HepG2 (cell line): ENCODE results near the gene TMEM214. TPM values are rescaled to one million over a fixed set of nuclear protein-coding genes. Genes with fewer than 3 reads are reported as not detected.
A peak's percentile ranks its signal among the peaks of the same experiment; 100 is the strongest.

Experiments
- ATAC-seq: fragments of 200-7000 bp; cut with Tn5 transposase; 3 replicates; pipeline ENCODE4 v1.9.1; 2020; ENCODE audit warnings: mild to moderate bottlenecking, moderate library complexity
- BruUV-seq: library from RNA; stranded (reverse); fragments of 400-500 nt; replicated peaks from 2 replicates; lab custom pipeline; 2021; lab: Mats Ljungman, UMichigan
- CTCF ChIA-PET: fragments of 300-600 bp; formaldehyde crosslinking; extraction: SDS; loops from one replicate; lab custom pipeline; 2021; ENCODE audit warnings: low total read pairs, inconsistent platforms, low intra/inter-chr PET ratio; lab: Yijun Ruan, JAX
- POLR2A ChIA-PET: fragments of 350-600 bp; sonication (Branson Sonifier 250); formaldehyde crosslinking; loops from one replicate; lab custom pipeline; 2020; ENCODE audit warnings: antibody characterized with exemption, inconsistent platforms; lab: Yijun Ruan, JAX
- DNase-seq: peaks from one replicate; pipeline ENCODE4 v3.0.0-alpha.2; 2015; ENCODE audit warnings: low spot score
- FAIRE-seq: peaks from 3 replicates; lab custom pipeline; 2011; peaks lifted over from hg19 to GRCh38; lab: Jason Lieb, UNC
- H2AFZ ChIP-seq: one replicate; pipeline ENCODE4 v1.6.1; 2011; ENCODE audit warnings: low read length, inconsistent platforms
- H3K27ac ChIP-seq: fragments of 300-600 bp; 3 replicates; pipeline ENCODE4 v1.8.0; 2011; ENCODE audit warnings: mixed run types, mild to moderate bottlenecking, mixed read lengths, low read length, inconsistent platforms; ENCODE audit not compliant: insufficient read depth; ENCODE audit errors: extremely low read length
- H3K27me3 ChIP-seq, 2 experiments: fragments of 200-600 bp in 1 of 2; 2 replicates in 1 of 2; 3 replicates in 1 of 2; pipeline versions ENCODE4 v1.6.0 to v1.8.0; 2011; ENCODE audit warnings: low read length in 2 of 2, mild to moderate bottlenecking in 2 of 2, moderate library complexity in 2 of 2, inconsistent platforms in 1 of 2; ENCODE audit not compliant: insufficient read depth in 2 of 2, control insufficient read depth in 1 of 2
- H3K36me3 ChIP-seq, 2 experiments: fragments of 200-600 bp in 1 of 2; replicated peaks in 1 of 2; 2 replicates in 1 of 2; 3 replicates in 1 of 2; pipeline versions ENCODE4 v1.5.1 to v1.8.0; 2011; ENCODE audit warnings: low read length in 2 of 2, inconsistent platforms in 1 of 2; ENCODE audit not compliant: insufficient read depth in 2 of 2, control insufficient read depth in 1 of 2
- H3K4me1 ChIP-seq: 2 replicates; pipeline ENCODE4 v1.5.1; 2012; ENCODE audit warnings: low read length, inconsistent platforms; ENCODE audit not compliant: insufficient read depth
- H3K4me2 ChIP-seq: 2 replicates; pipeline ENCODE4 v1.6.0; 2011; ENCODE audit warnings: low read depth, low read length, inconsistent platforms
- H3K4me3 ChIP-seq, 3 experiments: fragments of 200-600 bp in 1 of 3; sonication (generic), shearing (Covaris generic) in 1 of 3; replicated peaks in 1 of 3; 2 replicates each; pipeline ENCODE4 v1.5.1; 2011 to 2016; ENCODE audit warnings: low read length in 3 of 3, inconsistent platforms in 2 of 3, low read depth in 2 of 3, mild to moderate bottlenecking in 2 of 3, control low read depth in 1 of 3, mixed read lengths in 1 of 3; ENCODE audit not compliant: insufficient read depth in 1 of 3
- H3K79me2 ChIP-seq: one replicate; pipeline ENCODE4 v1.6.1; 2011; ENCODE audit warnings: low read length, inconsistent platforms; ENCODE audit not compliant: insufficient read depth
- H3K9ac ChIP-seq: 2 replicates; pipeline ENCODE4 v1.6.0; 2011; ENCODE audit warnings: mild to moderate bottlenecking, low read depth, low read length, inconsistent platforms; ENCODE audit not compliant: insufficient read depth
- H3K9me3 ChIP-seq: 2 replicates; pipeline ENCODE4 v1.5.1; 2012; ENCODE audit warnings: mild to moderate bottlenecking, low read length
- H4K20me1 ChIP-seq: 2 replicates; pipeline ENCODE4 v1.6.0; 2011; ENCODE audit warnings: inconsistent platforms, mild to moderate bottlenecking, low read length, moderate library complexity; ENCODE audit not compliant: insufficient read depth
- HNRNPH1 ChIP-seq: fragments of 200-400 bp; formaldehyde crosslinking; optimal IDR thresholded peaks from 2 replicates; pipeline ENCODE3; 2017; ENCODE audit warnings: mild to moderate bottlenecking, low read depth, low read length
- NFYB ChIP-seq: sonication (generic); formaldehyde crosslinking; IDR thresholded peaks from 2 replicates; pipeline ENCODE4 v1.4.0; 2020; ENCODE audit warnings: missing genetic modification reagents
- RFX5 ChIP-seq: IDR thresholded peaks from 2 replicates; pipeline ENCODE4 v1.6.1; 2011; ENCODE audit warnings: low read depth, low read length, improper control_type of control experiment
- ZFP82 ChIP-seq: sonication (generic); formaldehyde crosslinking; IDR thresholded peaks from 2 replicates; pipeline ENCODE4 v1.5.1; 2020; ENCODE audit warnings: mild to moderate bottlenecking, missing genetic modification reagents, borderline replicate concordance
- ZNF124 ChIP-seq: sonication (generic); formaldehyde crosslinking; IDR thresholded peaks from 2 replicates; pipeline ENCODE4 v1.4.0; 2020; ENCODE audit warnings: missing genetic modification reagents
- ZNF282 ChIP-seq: fragments of 450-650 bp; IDR thresholded peaks from 2 replicates; pipeline ENCODE4 v1.6.1; 2018; ENCODE audit not compliant: partially characterized antibody
- ZNF552 ChIP-seq: sonication (generic); formaldehyde crosslinking; IDR thresholded peaks from 2 replicates; pipeline ENCODE4 v1.9.0; 2022; ENCODE audit warnings: missing genetic modification reagents, mild to moderate bottlenecking, borderline replicate concordance
- WGBS: methylation state at CpG from one replicate; pipeline ENCODE4 v1.1.6; 2017; ENCODE audit warnings: low lambda C conversion rate; 5-methylcytosine and 5-hydroxymethylcytosine counted together
- in situ Hi-C: cut with HindIII; loops from 2 replicates; pipeline ENCODE4 v1.10.0; 2017; ENCODE audit warnings: low pct_unique_long_range_greater_than_20kb; ENCODE audit not compliant: extremely low pct_ligation_motif_present
- intact Hi-C: fragments of 100-400 bp; cut with micrococcal nuclease; formaldehyde crosslinking; loops from one replicate; pipeline ENCODE4 v1.10.0; 2022; ENCODE audit not compliant: unreplicated experiment
- polyA plus RNA-seq, 8 experiments: library from polyadenylated mRNA; depleted of rRNA in 3 of 8; stranded (reverse) in 7 of 8; unstranded in 1 of 8; fragments of >200 nt; fragmentation: Illumina TruSeq in 4 of 8; extraction: Trizol in 4 of 8; gene quantifications; 2 replicates each; pipeline versions ENCODE4 v1.2.1 to v1.2.3, GENCODE V29; 2011 to 2016; ENCODE audit warnings: low read depth in 4 of 8, missing spikeins in 1 of 8, mixed read lengths in 1 of 8; ENCODE audit not compliant: insufficient read depth in 1 of 8
- total RNA-seq, 5 experiments: library from RNA; depleted of rRNA; stranded (reverse); fragments of >200 nt; fragmentation: Illumina TruSeq; extraction: Trizol; gene quantifications; 2 replicates each; pipeline ENCODE4 v1.2.3, GENCODE V29; 2016; ENCODE audit warnings: low read depth in 1 of 5
- TF ChIP-seq, protein P1 (sequence below), 2 experiments: sonication (generic) in 1 of 2; formaldehyde crosslinking in 1 of 2; IDR thresholded peaks; 2 replicates each; pipeline versions ENCODE4 v1.4.0 to v1.6.1; 2016 to 2020; ENCODE audit warnings: borderline replicate concordance in 1 of 2, low read depth in 1 of 2, mild to moderate bottlenecking in 1 of 2, missing genetic modification reagents in 1 of 2
- TF ChIP-seq, protein P2 (sequence below): sonication (generic); formaldehyde crosslinking; IDR thresholded peaks from 2 replicates; pipeline ENCODE4 v1.5.0; 2020; ENCODE audit warnings: missing genetic modification reagents, mild to moderate bottlenecking, borderline replicate concordance
- TF ChIP-seq, protein P3 (sequence below): IDR thresholded peaks from 2 replicates; pipeline ENCODE4 v1.6.1; 2016; ENCODE audit warnings: low read depth, borderline replicate concordance
- TF ChIP-seq, protein P4 (sequence below): sonication (generic); formaldehyde crosslinking; IDR thresholded peaks from 2 replicates; pipeline ENCODE4 v1.4.0; 2020; ENCODE audit warnings: missing genetic modification reagents
- TF ChIP-seq, protein P5 (sequence below): sonication (generic); formaldehyde crosslinking; IDR thresholded peaks from 2 replicates; pipeline ENCODE4 v1.5.1; 2020; ENCODE audit warnings: mild to moderate bottlenecking, moderate library complexity, missing genetic modification reagents

Gene TMEM214
- total and polyA plus RNA-seq, 2 of the 13 experiments (the other 11 are each of a cell fraction or from before 2014, with no cell fraction given): 58.3 to 132 TPM

DNA sequence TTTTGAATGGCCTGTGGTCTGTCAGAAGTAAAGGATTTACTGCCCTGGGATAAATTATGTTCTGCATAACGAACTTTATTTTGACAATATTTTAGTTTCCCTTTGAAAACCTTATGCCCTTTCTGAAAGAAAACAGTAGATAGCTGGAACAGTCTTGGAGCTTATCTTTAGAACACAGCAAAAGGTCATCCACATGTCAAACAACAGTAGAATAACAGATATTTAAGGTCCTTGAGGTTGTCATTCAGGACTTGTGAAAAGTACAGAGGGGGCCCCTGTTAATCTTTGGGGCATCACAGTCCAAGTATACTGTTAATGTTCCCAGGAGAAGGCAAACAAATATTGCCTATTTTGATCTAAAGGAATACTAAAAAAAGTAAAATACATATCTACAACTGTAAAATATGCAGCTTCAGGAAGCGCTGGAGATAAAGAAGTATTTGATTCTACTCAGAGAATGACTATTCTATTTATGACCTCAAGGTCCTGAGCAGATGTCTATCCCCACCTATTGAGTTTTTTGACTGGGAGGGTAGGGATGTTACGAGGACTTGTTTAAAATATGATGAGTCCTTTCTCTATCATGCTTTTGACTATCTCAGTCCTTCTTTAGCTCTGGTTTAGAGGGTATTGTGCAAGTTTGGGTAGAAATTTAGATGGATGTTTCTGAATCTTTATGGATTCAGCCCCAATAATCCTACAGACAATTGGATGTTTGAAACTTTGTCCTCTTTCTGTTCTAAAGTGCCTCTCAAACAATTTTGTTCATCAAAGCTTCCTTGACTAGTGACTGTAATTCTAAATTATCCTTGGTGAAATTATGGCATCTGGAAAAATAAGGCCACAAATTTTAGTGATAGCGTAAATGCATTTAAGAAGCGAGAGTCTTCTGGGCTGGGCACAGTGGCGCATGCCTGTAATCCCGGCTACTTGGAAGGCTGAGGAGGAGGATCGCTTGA, 25.1 kb upstream of the TMEM214 start:
- WGBS: 61% methylated on average over 8 of the region's 8 CpGs
- Histone ChIP-seq H2AFZ (no peak overlapping the region), H3K4me2 (no peak overlapping the region), H3K9ac (no peak overlapping the region), H3K27ac (no peak overlapping the region), H3K4me1 (peaks cover 15% of the 10 kb centered on the region), H4K20me1 (no peaks in the 10 kb centered on the region), H3K36me3 (no peaks in the 10 kb centered on the region), H3K79me2 (no peaks in the 10 kb centered on the region), H3K4me3 (no peak overlapping the region), H3K9me3 (no peaks in the 10 kb centered on the region), H3K27me3 (no peaks in the 10 kb centered on the region)
- BruUV-seq: no TSS peak
- ChIA-PET CTCF (no interaction called here), POLR2A (interaction anchor here (1.3 kb wide), 1 partner anchor 25 kb away, joined by 4 read pairs; the partner anchor contains the start of gene TMEM214)
- FAIRE-seq (peak; percentile 18), ATAC-seq (no peak), DNase-seq (no peak)
- intact Hi-C loops (no loop called here), in situ Hi-C loops (no loop called here)
- TF ChIP-seq RFX5 (no peak), ZNF552 (CRISPR knock-in tag) (no peak), ZNF282 (no peak), HNRNPH1 (no peak), NFYB (CRISPR knock-in tag) (no peak), ZNF124 (CRISPR knock-in tag) (no peak), ZFP82 (CRISPR knock-in tag) (no peak)
- TF ChIP-seq, protein P1, sequence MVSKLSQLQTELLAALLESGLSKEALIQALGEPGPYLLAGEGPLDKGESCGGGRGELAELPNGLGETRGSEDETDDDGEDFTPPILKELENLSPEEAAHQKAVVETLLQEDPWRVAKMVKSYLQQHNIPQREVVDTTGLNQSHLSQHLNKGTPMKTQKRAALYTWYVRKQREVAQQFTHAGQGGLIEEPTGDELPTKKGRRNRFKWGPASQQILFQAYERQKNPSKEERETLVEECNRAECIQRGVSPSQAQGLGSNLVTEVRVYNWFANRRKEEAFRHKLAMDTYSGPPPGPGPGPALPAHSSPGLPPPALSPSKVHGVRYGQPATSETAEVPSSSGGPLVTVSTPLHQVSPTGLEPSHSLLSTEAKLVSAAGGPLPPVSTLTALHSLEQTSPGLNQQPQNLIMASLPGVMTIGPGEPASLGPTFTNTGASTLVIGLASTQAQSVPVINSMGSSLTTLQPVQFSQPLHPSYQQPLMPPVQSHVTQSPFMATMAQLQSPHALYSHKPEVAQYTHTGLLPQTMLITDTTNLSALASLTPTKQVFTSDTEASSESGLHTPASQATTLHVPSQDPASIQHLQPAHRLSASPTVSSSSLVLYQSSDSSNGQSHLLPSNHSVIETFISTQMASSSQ (IDR thresholded peaks at IDR 0.05; ENCODE audit: low read depth): no peak
- TF ChIP-seq, protein P1 (CRISPR knock-in tag; IDR thresholded peaks at IDR 0.05; ENCODE audit: borderline replicate concordance): no peak
- TF ChIP-seq, protein P2, sequence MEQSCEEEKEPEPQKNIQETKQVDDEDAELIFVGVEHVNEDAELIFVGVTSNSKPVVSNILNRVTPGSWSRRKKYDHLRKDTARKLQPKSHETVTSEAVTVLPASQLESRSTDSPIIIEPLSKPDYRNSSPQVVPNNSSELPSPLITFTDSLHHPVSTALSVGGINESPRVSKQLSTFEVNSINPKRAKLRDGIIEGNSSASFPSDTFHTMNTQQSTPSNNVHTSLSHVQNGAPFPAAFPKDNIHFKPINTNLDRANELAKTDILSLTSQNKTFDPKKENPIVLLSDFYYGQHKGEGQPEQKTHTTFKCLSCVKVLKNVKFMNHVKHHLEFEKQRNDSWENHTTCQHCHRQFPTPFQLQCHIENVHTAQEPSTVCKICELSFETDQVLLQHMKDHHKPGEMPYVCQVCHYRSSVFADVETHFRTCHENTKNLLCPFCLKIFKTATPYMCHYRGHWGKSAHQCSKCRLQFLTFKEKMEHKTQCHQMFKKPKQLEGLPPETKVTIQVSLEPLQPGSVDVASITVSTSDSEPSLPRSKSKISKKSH (CRISPR knock-in tag): no peak
- TF ChIP-seq, protein P3, sequence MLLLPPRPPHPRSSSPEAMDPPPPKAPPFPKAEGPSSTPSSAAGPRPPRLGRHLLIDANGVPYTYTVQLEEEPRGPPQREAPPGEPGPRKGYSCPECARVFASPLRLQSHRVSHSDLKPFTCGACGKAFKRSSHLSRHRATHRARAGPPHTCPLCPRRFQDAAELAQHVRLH (CRISPR knock-in tag): no peak
- TF ChIP-seq, protein P4, sequence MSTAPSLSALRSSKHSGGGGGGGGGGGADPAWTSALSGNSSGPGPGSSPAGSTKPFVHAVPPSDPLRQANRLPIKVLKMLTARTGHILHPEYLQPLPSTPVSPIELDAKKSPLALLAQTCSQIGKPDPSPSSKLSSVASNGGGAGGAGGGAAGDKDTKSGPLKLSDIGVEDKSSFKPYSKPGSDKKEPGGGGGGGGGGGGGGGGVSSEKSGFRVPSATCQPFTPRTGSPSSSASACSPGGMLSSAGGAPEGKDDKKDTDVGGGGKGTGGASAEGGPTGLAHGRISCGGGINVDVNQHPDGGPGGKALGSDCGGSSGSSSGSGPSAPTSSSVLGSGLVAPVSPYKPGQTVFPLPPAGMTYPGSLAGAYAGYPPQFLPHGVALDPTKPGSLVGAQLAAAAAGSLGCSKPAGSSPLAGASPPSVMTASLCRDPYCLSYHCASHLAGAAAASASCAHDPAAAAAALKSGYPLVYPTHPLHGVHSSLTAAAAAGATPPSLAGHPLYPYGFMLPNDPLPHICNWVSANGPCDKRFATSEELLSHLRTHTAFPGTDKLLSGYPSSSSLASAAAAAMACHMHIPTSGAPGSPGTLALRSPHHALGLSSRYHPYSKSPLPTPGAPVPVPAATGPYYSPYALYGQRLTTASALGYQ (CRISPR knock-in tag): no peak
- TF ChIP-seq, protein P5, sequence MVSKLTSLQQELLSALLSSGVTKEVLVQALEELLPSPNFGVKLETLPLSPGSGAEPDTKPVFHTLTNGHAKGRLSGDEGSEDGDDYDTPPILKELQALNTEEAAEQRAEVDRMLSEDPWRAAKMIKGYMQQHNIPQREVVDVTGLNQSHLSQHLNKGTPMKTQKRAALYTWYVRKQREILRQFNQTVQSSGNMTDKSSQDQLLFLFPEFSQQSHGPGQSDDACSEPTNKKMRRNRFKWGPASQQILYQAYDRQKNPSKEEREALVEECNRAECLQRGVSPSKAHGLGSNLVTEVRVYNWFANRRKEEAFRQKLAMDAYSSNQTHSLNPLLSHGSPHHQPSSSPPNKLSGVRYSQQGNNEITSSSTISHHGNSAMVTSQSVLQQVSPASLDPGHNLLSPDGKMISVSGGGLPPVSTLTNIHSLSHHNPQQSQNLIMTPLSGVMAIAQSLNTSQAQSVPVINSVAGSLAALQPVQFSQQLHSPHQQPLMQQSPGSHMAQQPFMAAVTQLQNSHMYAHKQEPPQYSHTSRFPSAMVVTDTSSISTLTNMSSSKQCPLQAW (CRISPR knock-in tag): no peak
